Ascending aorta (tissue), 2 donors: ENCODE data around the gene BTBD17. TPM values are rescaled to one million over a fixed set of nuclear protein-coding genes. Genes with fewer than 3 reads are reported as not detected.

Source experiments
- DNase-seq, 2 donors: peaks; one replicate each; pipeline ENCODE4 v3.0.0-alpha.2; 2019; ENCODE audit warnings: low spot score in 2 of 2
- H3K27ac ChIP-seq, 2 donors: fragments of 200-600 bp; sonication (generic); one replicate each; pipeline ENCODE4 v1.5.1; 2016 to 2017; ENCODE audit warnings: mild to moderate bottlenecking in 1 of 2
- H3K27me3 ChIP-seq: fragments of 200-600 bp; sonication (generic); one replicate; pipeline ENCODE4 v1.5.1; 2017
- H3K36me3 ChIP-seq, 2 donors: fragments of 200-600 bp; sonication (generic); one replicate each; pipeline ENCODE4 v1.5.1; 2016
- H3K4me1 ChIP-seq, 2 donors: fragments of 200-600 bp; sonication (generic); one replicate each; pipeline ENCODE4 v1.5.1; 2016 to 2017; ENCODE audit warnings: mild to moderate bottlenecking in 1 of 2
- H3K4me3 ChIP-seq, 2 donors: fragments of 200-600 bp; sonication (generic); one replicate each; pipeline ENCODE4 v1.5.1; 2016 to 2017; ENCODE audit warnings: mild to moderate bottlenecking in 1 of 2
- H3K9me3 ChIP-seq, 2 donors: fragments of 200-600 bp; sonication (generic); one replicate each; pipeline ENCODE4 v1.5.1; 2016
- CTCF ChIP-seq, 3 experiments: fragments of 200-600 bp in 2 of 3; fragments of 450-650 bp in 1 of 3; sonication (generic) in 2 of 3; IDR thresholded peaks; one replicate each; pipeline ENCODE4 v1.5.1; 2016 to 2019; ENCODE audit warnings: antibody characterized with exemption in 3 of 3, mild to moderate bottlenecking in 1 of 3, moderate library complexity in 1 of 3
- intact Hi-C: fragments of 100-400 bp; cut with DNase I; formaldehyde crosslinking; loops from one replicate; pipeline ENCODE4 v1.15.1; 2023
- total RNA-seq: library from RNA; depleted of rRNA; stranded (reverse); fragments of >200 nt; gene quantifications from one replicate; pipeline ENCODE4 v1.1.0, GENCODE V29; 2016

BTBD17 gene
- total RNA-seq, 1 donor from 2014 or later, result not detected

- Histone ChIP-seq H3K27me3 (no peaks in the 10 kb centered on the region), H3K4me3 (no peak overlapping the region), H3K36me3 (no peaks in the 10 kb centered on the region), H3K27ac (no peak overlapping the region), H3K4me1 (no peaks in the 10 kb centered on the region), H3K9me3 (no peaks in the 10 kb centered on the region)
- DNase-seq, result no peak
- intact Hi-C loops, result no loop called here
- no peak for TF ChIP-seq CTCF (IDR thresholded peaks at IDR 0.05)
These were observed 51.8 kb downstream of the BTBD17 start for GRCh38 chr17:74309902-74310301.

- H3K36me3 ChIP-seq, result no peaks in the 10 kb centered on the region
- no peak for TF ChIP-seq CTCF (IDR thresholded peaks at IDR 0.05)
- no peak for DNase-seq
- intact Hi-C loops, result no loop called here
- H3K9me3 ChIP-seq, result no peaks in the 10 kb centered on the region
- H3K4me1 ChIP-seq, result no peaks in the 10 kb centered on the region
- H3K27ac ChIP-seq, result no peak overlapping the region
- no peaks in the 10 kb centered on the region for H3K27me3 ChIP-seq
- H3K4me3 ChIP-seq, result no peak overlapping the region
These were observed 53.5 kb downstream of the BTBD17 start for GRCh38 chr17:74307984-74308773.

Other genes with a start within 250 kb of the BTBD17 start
- 243 TPM for gene RPL38, start 158.2 kb downstream of the BTBD17 start, total RNA-seq
- gene TTYH2, start 148.3 kb downstream of the BTBD17 start, total RNA-seq, result 30.3 TPM
- gene DNAI2, start 87.6 kb downstream of the BTBD17 start, total RNA-seq, result not detected
- 11.7 TPM for gene KIF19, start 35.6 kb downstream of the BTBD17 start, total RNA-seq
- gene GPR142, start 5.6 kb upstream of the BTBD17 start, total RNA-seq, result not detected
- gene GPRC5C, start 70.2 kb upstream of the BTBD17 start, total RNA-seq, result 29.1 TPM
- 21.9 TPM for gene CD300A, start 104.8 kb upstream of the BTBD17 start, total RNA-seq
- gene CD300LB, start 169.6 kb upstream of the BTBD17 start, total RNA-seq, result not detected
- not detected for gene CD300C, start 184.2 kb upstream of the BTBD17 start, total RNA-seq
- not detected for gene CD300H, start 205.6 kb upstream of the BTBD17 start, total RNA-seq
- not detected for gene CD300LD, start 230.4 kb upstream of the BTBD17 start, total RNA-seq